GM20000 (cell line): ENCODE measurements around the gene NAT8L.

Source experiments
- DNase-seq: peaks from one replicate; pipeline ENCODE4 v3.0.0; 2012; ENCODE audit warnings: low spot score
- TF ChIP-seq, protein P1 (sequence below): IDR thresholded peaks from 2 replicates; pipeline ENCODE4 v1.5.1; 2012; ENCODE audit warnings: mild to moderate bottlenecking, control low read depth; ENCODE audit errors: extremely low read depth, missing control alignments

The NAT8L gene

DNA sequence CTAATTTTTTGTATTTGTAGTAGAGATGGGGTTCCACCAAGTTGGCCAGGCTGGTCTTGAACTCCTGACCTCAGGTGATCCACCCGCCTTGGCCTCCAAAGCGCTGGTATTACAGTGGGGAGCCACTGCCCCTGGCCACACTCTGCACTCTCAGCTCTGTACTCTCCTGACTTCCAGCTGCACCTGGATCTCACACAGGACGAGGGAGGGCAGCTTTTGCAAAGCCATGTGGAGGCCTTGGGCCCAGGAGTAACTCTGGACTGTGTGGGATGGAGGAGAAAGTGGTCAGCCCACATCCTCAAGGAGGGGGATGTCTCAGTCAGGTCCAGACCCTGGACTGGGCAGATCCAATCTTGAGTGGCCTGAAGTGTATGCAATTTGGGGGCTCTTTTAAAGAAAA is 23.0 kb downstream of the NAT8L start:
- TF ChIP-seq, protein P1, sequence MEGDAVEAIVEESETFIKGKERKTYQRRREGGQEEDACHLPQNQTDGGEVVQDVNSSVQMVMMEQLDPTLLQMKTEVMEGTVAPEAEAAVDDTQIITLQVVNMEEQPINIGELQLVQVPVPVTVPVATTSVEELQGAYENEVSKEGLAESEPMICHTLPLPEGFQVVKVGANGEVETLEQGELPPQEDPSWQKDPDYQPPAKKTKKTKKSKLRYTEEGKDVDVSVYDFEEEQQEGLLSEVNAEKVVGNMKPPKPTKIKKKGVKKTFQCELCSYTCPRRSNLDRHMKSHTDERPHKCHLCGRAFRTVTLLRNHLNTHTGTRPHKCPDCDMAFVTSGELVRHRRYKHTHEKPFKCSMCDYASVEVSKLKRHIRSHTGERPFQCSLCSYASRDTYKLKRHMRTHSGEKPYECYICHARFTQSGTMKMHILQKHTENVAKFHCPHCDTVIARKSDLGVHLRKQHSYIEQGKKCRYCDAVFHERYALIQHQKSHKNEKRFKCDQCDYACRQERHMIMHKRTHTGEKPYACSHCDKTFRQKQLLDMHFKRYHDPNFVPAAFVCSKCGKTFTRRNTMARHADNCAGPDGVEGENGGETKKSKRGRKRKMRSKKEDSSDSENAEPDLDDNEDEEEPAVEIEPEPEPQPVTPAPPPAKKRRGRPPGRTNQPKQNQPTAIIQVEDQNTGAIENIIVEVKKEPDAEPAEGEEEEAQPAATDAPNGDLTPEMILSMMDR: no peak
- peak; percentile 6 for DNase-seq

DNA sequence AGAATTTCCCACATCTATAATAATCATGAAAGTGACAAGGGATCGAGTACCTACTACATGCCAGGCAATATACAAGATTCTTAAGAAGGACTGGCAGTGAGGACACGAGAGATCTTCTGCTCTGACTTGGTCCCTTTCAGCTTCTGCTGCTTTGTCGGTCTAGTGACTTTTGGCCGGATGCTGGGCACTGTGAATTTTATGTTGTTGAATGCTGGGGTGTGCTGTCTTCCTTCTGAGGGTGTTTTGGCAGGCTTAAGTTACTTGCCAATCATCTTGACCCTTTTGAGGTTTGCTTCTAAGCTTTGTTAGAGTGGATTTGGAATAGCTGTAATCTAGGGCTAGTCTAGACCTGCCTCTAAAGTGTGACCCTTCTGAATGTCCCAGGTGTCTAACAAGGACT is 23.5 kb downstream of the NAT8L start:
- TF ChIP-seq, protein P1: no peak
- DNase-seq: no peak

DNA sequence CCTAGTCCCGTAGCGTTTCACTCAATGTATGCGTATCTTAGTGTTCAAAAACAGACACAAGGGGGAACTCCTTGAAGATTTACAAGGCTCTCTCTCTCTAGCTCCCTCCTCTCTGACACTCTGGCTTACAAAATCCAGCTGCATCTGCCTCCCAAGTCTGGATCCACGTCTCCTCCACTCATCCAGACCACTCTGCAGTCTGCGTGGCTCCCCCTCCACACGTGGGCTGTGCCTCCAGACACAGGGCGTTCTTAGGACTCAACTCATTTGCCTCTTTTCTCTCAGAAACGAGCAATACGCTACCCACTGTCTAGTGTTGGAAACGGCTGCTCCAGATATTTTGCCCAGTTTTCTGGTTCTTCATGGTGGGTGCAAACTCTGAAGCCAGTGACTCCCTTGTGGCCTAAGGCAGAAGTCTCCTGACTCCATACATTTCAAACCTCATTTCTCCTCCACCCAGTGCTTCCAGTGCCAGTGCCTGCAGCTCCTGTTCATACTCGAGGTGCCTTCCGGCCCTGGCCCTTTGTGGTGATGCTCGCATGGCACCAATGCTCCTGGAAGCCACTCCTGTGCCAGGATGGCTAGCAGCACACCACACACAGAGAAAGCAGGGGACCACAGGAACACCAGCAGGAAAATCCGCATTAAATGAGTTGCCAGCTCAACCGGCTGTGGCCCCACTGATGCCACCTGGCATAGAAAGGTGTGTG is 24.1 kb downstream of the NAT8L start:
- TF ChIP-seq, protein P1: no peak
- DNase-seq: no peak

DNA sequence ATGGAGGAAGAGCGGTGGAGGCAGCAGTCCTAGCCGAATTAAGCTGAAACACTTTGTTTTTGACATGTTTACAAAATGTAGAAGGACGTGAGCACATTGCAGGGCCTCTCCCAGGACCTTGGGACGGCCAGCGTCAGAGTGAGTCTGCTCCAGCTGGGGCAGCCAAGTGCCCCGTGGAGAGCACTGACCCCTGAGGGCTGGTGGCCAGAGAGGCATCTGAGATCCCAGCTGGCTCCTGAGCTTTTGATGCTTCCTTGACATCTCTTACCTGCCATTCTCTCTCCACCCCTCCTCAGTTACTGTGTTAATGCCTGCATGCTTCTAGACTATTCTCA is 24.7 kb downstream of the NAT8L start:
- TF ChIP-seq, protein P1: no peak
- no peak for DNase-seq

DNA sequence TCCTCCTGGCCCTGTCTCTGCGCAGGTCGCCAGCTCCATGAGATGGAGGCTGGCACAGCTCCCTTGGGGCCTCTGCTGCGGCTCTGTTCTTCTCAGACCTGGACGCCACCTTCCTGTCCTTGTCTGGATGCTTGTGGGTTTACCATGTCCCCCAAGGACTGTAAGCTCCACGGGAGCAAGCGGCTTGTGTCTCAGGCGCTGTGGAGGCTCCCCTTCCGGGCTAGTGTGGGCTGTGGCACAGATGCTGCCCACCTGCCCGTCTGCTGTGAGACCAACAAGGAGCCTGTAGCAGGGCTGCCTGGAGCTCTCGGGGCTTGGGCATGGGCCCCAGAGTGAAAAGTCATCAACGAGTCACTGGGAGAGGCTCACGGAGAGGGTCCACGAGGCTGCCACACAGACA is 25.2 kb downstream of the NAT8L start:
- DNase-seq: no peak
- TF ChIP-seq, protein P1: no peak

DNA sequence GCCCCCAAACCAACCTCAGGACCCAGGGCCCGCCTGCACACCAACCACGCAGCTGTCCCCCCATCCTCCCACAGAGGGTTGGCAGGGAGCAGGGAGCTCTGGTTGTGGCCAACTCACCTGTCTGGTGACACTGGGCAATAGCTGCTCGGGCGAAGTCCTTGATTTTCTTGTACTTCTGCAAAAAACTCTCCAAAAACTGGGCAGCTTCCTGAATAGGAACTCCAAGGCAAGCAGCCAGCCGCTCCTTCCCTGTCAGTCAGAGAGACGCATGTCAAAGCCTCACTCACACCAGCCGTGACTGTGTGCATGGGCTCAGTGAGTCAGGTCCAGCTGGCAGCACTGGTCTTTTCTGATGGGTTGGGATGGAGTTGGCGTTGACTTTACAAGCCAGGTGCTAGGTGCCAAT is 26.4 kb downstream of the NAT8L start:
- TF ChIP-seq, protein P1: no peak
- no peak for DNase-seq

DNA sequence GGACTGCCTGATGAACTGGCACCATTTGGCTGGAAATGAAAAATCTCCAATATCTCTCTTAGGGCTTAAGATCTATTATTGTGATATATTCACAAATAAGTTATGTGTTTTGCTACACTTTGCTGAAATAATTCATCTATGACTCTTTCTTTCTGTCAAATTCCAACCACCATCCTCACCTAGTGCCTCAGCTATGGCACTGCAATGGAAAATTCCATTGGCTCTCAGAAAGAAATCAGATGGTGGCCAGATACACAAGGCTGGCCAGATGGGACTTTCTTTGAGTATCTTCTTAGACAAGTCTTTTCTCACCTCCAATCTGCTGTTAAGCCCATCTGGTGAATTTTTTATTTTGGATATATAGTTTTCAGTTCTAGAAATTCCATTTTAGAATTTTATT is 28.0 kb downstream of the NAT8L start:
- no peak for DNase-seq
- TF ChIP-seq, protein P1: no peak
